ENCODE measurements around the gene ACSF3.
"Not testable (repeated sequence)": the region's sequence is repeated elsewhere in the genome, so short reads cannot be mapped to it uniquely, and the experiment has no call there.

The ACSF3 gene

DNA sequence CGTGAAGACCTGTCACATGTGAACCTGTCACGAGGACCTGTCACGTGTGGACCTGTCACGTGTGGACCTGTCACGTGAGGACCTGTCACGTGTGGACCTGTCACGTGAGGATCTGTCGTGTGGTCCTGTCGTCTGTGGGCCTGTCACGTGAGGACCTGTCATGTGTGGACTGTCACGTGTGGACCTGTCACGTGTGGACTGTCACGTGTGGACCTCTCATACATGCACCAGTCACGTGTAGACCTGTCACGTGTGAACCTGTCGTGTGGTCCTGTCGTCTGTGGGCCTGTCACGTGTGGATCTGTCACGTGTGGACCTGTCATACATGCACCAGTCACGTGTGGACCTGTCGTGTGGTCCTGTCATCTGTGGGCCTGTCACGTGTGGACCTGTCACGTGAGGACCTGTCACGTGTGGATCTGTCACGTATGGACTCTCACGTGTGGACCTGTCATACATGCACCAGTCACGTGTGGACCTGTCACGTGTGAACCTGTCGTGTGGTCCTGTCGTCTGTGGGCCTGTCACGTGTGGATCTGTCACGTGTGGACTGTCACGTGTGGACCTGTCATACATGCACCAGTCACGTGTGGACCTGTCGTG, 19.5 kb upstream of the ACSF3 start:
- not testable (repeated sequence) for DNase-seq

DNA sequence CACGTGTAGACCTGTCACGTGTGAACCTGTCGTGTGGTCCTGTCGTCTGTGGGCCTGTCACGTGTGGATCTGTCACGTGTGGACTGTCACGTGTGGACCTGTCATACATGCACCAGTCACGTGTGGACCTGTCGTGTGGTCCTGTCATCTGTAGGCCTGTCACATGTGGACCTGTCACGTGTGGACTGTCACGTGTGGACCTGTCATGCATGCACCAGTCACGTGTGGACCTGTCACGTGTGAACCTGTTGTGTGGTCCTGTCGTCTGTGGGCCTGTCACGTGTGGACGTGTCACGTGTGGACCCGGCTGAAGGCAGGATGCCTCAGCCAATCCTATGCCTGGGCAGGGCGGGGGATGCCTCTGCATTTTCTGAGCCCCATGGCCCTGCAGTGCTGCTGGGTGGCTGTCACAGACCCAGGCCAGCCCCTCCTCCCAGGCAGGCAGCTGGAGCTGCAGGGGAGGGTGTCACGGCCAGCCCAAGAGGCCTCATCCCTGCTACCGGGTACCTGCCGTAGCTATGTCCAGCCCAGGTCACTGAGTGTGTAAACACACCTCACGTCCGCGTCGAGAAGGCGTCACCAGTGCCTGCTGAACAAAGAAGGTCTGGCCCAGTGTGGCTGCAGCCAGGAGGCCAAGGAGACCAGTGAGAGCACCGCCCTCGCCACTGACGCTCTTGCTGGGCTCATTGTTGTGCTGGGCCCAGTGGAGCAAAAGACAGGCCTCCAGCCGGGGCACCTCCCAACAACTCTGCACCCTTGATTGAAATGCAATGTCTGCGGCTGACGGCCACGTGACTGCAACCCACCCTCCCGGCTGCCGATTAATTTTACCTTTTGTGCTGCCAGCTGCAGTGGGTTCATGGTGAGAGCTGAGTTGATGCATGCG, 18.6 kb upstream of the ACSF3 start:
- DNase-seq, result no peak

DNA sequence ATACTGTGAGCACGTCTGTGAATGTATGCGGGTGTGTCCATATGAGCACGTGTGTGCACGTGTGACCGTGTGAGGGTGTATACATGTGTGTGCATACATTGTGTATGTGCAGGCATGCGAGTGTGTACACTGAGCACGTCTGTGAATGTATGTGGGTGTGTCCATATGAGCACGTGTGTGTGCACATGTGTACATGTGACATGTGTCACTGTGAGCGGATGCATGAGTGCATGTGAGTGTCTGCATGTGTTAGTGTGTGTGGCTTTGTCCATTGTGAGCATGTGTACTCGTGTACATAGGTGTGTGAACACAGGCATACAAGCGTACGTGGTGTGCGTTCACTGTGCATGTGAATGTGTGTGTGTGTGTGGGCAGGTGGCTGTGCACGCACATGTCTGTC, 17.5 kb upstream of the ACSF3 start:
- DNase-seq, result no peak

DNA sequence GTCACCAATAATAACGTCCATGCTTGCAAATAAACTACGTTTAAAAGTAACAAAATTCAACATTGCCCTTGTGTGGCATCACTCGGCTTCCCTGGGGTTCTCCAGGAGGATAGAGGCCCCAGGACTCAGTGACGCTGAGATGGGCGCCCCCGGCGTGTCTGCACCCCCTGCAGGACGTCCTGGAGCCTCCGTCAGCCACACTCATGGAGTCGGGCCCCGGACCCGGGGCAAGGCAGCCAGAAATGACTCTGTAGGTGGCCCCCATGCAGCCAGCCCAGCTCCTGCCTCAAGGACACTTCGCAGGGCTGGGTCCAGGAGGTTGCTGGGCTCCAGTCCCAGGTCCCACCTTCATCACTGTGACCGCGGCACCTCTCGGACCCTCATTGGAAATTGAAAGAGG, 16.6 kb upstream of the ACSF3 start:
- no peak for DNase-seq

DNA sequence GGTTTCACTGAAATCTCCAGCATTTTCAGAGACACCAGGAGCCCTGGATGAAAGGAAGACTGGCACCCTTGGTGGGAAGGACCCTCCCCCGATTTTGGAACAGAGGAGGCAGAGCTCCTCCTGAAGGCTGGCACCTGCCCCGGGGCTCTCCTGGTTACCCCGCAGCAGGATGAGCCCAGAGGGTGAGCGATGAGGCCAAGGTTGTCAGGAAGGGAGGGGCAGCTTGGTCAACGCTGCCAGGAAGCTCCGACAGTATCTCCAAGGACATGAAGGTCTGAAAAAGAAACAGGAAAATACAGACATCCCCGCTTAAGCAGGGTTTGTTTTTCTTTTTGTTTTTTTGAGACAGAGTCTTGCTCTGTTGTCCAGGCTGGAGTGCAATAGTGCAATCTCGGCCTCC, 15.5 kb upstream of the ACSF3 start:
- DNase-seq, result no peak

DNA sequence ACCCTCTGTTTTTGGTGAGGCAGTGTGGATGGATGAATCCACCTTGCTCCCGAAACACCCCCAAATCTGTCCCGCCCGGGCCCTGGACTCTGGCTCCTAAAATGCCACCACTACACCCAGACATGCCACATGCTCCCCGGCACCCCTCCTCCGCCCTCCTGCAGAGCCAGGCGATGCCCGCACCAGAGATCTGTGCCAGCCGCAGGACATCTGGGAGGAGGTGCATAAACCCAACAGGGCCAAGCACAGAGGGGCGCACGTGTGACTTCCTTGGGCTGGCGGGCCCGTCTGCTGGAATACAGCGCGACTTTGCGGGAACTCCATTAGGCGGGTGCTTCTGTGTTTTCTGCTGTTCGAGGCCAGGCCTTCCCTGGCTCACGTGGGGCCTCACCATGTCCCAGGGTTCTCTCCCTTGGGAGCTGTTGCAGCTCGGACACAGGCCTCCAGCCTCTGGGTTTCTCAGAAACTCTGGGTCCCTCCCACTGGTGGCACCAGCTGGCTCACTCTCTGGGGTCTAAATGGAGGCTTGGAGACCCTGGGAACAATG, 14.1 kb upstream of the ACSF3 start:
- DNase-seq, result no peak

DNA sequence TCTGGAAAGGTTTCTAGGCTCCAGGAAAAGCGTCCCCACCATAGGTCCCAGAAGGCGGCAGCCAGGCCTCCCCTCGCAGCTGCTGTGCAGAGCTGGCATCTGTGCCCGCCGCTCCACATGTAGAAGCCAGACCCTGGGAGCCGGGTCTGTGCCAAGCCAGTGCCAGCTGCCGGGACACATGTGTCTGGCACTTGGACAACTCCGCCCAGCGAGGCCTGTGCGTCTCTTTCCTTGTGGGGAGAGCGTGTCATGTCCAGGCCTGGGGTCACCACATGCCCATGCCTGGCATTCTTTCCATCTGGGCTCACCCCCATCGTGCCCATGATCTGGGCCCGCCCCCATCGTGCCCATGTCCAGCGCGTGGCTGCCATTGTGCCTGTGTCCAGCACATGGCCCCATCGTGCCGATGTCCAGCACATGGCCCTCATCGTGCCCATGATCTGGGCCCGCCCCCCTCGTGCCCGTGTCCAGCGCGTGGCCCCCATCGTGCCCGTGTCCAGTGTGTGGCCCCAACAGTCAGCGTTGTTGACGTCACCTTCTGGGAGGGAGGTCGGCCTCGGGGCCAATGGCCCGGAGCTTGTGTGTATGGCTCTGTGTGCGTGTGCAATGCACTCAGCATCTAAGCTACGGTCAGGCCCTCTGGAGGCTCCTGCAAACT, 13.3 kb upstream of the ACSF3 start:
- DNase-seq, result no peak

DNA sequence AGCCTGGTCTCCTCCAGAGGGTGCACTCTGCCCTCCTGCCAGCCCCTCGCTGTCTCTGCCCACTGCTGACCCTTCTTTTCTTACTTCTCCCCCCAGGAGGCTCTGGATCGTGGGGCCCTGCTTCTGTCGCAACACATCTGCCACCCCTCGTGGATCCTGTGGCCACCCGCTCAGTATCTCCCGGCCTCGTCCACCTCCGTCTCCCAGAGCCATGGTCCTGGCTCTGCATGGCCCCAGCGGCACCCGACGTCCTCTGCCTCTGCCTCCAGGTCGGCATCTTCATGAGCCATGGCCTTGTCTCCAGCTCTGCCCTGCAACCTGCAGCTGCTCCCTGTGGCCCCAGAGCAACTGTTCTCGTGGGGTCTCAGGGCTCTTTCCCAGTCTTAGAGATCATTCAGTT, 12.1 kb upstream of the ACSF3 start:
- DNase-seq, result no peak

DNA sequence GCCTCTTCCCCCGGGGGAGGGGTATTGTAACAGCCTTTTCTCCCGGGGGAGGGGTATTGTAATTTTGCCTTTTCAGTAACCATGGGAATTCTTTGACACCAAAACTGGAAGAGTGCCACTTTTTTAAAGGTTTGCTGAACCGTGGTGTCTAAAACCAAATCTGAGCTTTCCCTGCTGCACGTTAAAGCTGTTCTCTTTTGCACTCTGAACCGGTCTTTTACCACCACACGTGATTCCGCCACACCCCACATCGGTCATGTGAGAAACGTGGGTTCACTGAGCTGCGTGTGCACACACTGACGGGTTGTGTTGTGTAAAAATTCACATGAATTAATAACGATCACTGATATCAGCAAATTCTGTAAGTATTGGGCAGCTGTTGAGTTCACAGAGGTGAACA, 9.2 kb upstream of the ACSF3 start:
- DNase-seq, result peak; percentile 51

DNA sequence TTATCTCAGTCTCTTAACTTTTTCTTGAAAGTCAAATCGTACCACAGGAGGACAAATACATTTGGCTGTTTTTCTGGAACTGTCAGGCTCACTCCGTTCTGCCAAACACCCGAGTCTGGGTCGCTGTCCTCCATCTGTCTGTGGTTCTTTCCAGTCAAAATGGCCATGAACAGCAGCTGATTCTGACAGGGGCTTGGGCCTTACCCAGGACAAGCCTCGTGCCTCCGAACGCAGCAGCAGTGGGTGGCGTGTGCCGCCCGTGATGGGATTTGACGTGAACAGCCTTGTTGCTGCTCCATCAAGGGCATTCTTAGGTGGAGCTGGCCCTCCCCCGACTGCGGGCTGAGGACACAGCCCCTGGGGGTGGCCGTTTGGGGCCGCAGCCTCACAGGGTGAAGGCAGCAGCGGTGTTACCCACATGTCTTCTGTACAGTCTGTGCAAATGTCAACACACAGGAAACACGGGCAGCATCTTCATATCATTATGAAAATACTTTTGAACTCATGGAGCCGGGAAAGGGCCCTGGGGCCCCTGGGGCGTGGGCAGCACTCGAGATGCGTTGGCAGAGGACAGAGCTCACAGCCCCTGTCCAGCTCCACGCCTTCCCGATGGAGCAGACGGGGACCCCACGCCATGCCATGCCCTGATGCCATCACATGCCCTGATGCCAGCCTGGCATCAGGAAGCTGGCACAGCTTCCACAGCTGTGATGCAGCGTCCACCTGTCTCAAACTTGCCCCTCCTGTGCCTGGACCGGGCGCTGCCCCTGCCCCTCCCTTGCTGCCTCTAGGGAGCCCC, 8.6 kb upstream of the ACSF3 start:
- DNase-seq, result no peak

DNA sequence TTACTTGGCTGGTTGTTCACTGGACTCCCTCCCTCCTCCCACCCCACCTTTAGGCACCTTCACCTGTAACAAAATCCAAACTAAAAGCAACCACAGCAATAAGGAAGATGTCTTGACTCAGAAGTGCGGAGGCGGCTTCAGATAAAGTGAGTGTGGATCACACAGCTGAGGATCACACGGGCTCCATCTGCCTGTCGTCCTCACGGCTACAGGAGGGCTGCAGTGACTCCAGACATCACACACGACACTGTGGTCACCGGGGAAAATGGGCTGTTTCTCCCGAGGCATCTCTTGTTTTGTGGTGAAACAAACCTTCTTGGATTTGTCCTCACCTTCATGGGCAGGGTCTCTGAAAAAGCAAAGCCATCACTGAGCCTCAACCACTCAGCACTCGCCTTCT, 7.9 kb upstream of the ACSF3 start:
- no peak for DNase-seq

DNA sequence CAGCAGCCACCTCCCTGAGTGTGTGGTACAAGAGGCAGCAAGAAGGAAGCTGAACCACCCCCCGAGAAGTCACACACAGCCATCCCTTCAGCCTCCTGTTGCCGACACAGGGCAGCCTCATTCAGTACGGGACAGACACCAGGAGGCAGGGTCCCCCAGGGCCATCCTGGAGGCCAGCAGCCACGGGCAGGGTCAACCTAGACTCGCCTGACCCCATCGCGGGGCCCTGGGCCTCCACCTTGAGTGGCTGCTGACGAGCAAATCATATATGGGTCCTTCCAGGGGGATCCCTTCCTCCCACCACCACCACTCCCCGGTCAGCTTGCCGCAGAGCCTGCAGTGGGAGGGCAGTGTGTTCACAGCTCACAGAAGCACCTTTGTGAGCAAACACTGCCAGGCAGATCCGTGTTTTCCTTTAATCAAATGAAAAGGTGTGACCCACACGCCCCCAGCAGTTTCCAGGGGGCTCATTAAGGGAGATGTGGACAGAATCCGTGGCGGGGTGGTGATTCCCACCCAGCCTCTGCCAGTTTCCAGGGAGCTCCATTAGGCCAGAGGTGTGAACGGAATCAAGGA, 5.6 kb upstream of the ACSF3 start:
- no peak for DNase-seq

DNA sequence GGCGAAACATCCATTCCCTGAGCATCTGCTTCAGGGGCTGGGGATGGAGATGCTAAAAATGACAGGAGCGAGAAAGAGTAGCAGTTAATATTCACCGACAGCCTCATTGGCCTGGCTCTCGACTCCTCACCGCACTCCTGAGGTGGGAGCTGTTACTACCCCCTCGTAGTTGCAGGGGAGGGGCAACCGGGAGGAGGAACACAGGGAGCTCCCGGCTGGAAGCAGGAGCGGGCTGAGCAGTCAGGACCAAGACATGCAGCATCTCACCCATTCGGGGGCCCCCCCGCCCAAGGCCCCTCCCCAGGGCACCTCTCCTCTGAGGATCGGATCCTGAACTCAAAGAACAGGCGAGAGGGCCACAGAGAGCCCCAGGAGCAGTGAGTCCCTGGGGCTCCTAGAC, 4.5 kb upstream of the ACSF3 start:
- no peak for DNase-seq

DNA sequence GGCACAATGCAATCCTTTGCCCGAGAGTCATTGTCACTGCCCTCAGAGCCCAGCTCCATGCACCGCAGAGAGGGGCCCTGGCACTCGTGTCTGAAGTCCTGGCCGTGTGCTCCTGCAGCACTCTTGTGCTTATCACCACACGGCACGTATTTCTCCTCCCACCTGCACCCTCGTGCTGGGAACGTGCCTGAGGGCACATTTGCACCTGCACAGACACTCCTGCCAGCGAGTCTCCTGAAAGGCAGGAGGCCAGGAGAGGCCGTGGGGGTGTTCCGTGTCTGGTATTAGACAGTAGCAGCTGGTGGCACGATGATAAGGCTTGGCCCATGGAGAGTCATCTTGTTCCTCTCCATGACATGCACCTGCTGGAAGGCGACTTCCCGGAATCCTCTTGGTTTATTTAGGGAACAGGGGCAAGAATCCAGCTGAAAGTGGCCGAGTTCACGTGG, 3.4 kb upstream of the ACSF3 start:
- no peak for DNase-seq

DNA sequence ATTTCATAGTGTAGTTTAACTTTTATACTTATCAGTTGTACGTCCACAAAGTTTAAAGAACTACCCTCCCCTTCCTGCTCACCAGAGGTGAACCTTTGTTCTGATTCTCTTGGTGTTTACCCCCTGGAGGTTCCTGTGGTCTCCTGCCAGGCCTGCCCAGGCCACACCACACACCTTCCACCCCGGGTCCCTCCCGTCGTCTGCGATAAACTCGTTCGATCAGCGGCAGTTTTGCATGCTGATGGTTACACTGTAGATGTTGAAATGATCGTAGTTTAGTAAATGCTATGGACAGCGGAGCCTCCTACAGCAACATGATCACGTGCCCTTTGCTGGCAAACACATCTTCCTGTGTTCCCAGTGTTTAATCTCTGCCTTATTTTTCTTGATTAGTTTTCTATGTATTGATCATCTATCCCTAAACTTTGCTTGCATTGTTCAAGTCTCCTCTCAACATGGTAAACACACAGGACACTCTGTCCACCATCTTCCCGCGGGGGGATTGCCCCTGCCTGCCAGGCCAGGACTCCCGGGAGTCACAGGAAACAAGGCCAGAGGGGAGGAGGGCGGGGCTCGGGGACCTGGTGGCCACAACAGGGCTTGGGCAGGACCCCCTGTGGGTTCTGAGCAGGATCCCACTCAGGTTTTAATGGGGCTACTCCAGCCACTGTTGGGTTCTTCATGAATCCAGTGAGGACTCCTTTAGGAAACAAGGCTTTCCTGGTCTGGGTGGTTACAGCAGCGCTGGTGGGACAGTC, 2.8 kb upstream of the ACSF3 start:
- DNase-seq, result no peak

DNA sequence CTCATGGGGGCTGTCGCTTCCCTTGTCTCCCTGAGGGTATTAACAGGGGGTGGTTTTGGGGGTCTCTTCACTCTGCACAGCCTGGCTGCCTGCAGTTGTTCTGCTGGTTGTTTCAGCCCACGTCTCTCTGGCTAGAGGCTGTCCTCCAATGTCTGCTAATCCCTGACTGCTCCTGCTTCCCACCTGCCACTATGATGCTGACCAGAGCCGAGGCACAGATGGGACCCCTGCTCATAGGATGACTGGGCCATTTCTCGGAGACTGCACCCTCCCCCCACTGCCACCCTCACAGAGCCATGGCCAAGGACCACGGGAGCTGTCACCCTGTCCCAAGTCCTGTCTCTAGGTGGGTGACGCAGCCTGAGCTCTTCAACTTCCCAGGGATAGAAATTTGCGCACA, 1.6 kb upstream of the ACSF3 start:
- no peak for DNase-seq

DNA sequence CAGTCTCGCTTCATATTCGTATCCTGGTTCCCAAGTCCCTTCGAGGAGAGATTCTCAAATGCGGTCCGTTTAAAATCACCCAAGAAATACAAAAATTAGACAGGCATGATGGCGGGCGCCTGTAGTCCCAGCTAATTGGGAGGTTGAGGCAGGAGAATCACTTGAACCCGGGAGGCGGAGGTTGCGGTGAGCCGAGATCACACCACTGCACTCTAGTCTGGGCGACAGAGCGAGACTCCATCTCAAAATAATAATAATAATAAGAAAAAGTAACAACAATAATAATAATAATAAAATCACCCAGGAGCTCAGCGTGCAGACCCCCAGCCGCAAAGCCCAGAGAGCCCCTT, 425 bp upstream of the ACSF3 start:
- DNase-seq, result not testable (repeated sequence)

DNA sequence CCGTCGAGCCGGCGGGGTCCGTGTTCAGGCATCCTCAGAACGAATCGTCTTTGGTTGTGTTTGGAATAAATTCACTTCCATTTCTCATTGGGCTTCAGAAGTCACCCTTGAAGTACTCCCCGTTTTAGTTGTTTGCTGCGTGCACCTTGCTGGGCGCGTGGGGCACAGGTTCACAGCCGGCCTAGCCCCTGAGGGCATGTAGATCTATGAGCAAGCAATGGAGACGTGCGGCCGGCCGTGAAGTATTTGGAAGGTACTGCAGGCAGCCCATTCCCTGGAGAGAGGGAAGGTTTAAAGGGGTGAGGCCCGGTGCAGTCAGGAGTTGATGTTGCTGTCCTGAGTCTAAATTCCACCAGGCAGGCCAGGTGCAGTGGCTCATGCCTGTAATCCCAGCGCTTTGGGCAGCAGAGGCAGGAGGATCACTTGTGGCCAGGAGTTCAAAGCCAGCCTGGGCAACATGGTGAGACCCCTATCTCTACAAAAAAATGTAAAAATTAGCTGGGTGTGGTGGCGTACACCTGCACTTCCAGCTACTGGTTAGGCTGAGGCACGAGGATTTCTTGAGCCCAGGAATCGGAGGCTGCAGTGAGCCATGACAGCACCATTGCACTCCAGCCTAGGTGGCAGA, 714 bp downstream of the ACSF3 start:
- peak; percentile 15 for DNase-seq

DNA sequence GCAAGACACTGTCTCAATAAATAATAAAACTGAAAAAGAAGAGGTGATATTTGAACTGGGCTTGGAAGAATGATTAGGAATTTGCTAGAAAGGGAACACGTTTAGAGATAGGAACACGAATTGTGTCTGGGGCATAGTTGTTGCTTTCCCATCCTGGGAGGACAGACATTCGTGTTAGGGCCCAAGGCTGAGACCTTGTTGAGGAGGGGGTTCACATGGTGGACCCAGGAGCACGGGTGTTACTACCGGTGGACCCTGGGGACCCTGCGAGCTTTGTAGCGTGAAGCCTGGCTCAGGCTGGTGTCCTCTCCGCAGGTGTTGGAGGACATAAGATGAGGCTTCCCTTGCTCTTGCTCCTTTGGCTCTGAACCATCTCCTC, 1.2 kb downstream of the ACSF3 start:
- DNase-seq, result no peak

DNA sequence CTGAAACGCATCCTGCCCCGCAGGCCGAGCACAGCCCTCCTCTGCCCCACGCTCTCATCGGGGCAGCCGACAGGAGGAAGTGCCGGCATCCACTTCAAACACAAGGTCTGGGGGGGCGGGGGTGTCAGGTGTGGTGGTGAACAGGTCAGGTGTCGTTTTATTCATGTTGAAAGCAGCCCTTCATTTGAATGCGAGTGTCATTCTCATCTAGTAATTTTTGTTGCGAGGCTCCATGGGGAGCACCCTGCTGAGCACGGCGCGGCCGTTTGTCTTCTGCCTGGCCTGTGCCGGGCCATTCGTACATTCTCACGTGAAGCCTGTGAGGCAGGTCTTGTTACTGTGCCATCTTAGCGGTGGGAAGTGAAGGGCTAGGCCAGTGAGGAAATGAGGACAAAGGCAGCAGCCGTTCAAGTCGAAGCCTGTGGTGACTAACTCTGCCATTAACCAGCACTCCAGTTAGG, 1.9 kb downstream of the ACSF3 start:
- no peak for DNase-seq

DNA sequence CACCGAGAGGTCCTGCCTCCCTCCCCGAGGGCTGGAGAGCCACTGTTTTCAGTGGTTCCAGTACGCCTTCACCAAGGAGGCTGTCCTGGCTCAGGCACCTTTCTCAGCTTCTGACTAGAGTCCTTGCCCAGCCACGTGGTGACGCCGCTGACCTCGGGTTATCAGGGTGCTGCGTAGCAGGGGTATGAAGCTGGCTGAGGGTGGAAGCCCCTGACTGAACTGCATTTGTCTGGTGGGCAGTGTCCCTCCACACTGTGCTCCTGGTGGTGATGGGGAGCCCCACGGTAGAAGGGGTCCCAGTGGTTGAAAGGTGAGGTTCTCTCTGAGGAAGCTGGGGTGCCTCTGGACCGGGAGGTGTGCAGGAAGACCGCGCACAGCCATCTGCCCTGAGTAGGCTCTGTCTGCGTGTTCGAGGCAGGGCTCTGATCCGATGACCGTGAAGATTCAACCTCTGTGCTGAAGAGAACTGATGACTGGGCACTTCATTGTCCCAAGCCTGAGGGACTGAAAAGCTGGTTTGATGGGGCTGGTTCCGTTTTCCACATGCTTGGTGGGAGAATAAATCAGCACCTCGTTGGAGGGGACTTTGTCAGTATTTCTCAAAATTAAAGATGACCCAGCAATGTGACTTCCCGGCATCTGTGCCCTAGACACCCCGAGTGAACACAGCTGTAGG, 2.5 kb downstream of the ACSF3 start:
- DNase-seq, result no peak
